GM18517 (cell line): ENCODE data around the gene ATAD5.
"Not testable (repeated sequence)": the region's sequence is repeated elsewhere in the genome, so short reads cannot be mapped to it uniquely, and the experiment has no call there.

Experiments
- ATAC-seq: cut with Tn5 transposase; IDR thresholded peaks from one replicate; pipeline ENCODE4 v1.9.1; 2021; ENCODE audit warnings: mild to moderate bottlenecking, moderate library complexity; ENCODE audit not compliant: unreplicated experiment

ATAD5 gene

GRCh38 chr17:30906101-30906911 is 74.5 kb downstream of the ATAD5 start, which contains the start of gene TEFM:
TEFM (minus strand) TSS chr17:30906238; CDS start chr17:30906198, 40 bp downstream.
- ATAC-seq, result peak; percentile 82

GRCh38 chr17:30908717-30909420 is 77.1 kb downstream of the ATAD5 start:
- ATAC-seq, result no peak

DNA sequence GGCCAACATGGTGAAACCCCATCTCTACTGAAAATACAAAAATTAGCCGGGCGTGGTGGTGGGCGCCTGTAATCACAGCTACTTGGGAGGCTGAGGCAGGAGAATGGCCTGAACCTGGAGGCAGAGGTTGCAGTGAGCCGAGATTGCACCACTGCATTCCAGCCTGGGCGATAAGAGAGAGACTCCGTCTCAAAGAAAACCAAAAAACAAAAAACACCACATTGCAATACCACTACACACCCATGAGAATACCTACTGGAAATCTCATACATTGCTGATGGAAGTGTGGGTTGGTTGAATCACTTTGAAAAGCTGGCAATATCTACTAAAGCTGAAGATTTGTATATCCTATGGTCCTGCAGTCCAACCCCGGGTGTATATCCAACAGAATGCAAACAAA is 78.4 kb downstream of the ATAD5 start:
- ATAC-seq, result not testable (repeated sequence)

DNA sequence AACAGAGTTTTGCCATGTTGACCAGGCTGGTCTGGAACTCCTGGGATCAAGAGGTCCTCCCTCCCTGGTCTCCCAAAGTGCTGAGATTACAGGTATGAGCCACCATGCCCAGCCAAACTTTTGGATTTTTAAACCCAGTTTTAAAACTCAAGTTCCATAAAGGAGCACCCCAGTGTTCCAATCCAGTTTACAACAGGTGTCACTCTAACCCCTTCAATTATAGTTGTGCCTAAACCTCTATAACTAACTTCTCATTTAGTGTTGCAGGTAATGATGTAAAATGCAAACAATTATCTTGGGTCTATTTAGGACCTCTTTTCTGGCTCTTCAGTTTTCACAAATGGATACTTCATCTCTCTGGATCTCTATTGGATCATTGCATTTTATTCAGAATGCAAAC is 82.2 kb downstream of the ATAD5 start:
- ATAC-seq, result no peak

DNA sequence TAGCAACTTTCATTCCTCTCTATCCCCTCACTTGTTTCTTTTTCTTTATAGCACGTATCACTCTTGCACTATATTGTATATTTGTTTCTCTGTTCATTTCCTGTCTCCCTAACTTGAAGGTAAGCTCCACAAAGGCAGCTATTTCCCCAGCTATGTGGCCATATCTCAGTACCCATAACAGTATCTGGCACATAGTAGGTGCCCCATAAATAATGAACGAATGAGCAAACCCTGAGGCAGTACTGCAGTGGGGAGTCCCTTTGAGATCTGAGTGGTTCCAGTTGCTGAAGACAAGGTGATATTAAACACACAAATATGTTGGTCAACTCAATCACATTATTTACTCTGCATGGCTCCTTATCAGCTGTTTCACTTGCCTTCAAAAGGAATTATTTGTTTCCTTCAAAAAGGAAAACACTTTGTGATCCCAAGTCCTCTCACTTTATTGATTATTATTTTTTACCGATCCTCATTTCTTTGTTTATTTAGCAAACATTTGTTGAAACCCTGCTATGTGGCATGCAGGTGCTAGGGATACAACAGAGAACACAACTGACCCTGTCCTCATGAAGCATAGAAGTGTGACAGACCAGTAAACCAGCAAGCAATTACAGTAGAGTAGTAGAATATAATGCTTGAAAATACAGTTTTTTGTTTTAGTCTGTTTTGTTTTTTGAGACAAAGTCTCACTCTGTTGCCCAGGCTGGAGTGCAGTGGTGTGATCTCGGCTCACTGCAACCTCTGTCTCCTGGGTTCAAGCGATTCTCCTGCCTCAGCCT is 84.3 kb downstream of the ATAD5 start:
- no peak for ATAC-seq

DNA sequence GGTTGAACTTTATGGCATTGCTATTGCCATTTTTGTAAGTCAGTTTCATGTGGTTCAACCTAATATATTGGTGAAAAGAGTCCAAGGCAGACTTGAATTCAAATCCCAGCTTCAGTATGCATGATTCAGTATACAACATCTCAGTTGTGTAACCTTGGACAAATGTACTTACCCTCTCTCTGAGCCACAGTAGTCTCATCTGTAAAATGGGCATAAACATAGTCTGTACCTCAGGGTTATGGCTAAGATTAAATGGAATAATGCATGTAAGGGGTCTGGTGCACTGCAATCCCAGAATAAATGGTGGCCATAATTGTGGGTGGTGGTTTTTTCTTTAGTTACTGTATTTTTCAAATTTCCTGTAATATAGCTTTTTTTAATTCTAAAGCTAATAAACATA is 85.3 kb downstream of the ATAD5 start:
- ATAC-seq, result no peak

- ATAC-seq, result no peak
Observed at GRCh38 chr17:30920282-30920681, 88.5 kb downstream of the ATAD5 start.

DNA sequence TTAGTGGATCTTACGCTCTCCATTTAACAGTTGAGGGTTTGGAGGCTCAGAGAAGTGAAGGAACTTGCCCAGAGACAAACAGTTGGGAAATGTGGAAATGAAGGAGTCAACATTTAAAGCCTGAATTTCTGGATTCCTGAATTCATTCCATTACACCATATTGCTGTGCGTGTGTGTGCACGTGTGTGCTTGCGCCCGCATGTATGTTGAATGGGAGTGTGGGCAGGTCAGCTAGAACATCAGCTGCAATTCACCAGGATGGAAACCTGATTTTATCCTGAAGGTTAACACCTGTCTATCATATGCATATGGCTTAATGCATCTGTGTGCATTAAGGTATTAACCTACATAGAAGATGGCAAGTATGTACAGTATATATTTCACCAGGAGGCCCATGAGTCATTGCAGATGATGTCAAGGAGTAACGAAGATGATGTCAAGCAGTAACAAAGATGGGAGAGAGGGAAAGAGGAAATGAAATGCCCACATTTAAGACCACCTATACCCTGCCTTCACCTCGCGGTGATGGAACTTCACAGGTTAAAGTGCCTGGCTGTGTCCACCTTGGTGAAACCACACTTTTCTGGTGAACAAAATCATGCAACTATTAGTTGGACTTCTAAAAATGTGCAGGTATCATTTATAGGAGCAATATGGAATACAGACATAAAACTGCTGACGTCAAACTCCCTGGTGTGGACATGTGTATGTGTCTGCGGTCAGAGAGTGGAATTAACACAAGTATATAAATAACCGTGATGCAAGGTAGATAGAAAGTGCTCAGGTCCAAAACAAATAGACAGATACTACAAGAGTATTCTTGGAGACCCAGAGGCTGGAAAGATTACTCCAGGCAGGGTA is 89.1 kb downstream of the ATAD5 start:
- no peak for ATAC-seq

DNA sequence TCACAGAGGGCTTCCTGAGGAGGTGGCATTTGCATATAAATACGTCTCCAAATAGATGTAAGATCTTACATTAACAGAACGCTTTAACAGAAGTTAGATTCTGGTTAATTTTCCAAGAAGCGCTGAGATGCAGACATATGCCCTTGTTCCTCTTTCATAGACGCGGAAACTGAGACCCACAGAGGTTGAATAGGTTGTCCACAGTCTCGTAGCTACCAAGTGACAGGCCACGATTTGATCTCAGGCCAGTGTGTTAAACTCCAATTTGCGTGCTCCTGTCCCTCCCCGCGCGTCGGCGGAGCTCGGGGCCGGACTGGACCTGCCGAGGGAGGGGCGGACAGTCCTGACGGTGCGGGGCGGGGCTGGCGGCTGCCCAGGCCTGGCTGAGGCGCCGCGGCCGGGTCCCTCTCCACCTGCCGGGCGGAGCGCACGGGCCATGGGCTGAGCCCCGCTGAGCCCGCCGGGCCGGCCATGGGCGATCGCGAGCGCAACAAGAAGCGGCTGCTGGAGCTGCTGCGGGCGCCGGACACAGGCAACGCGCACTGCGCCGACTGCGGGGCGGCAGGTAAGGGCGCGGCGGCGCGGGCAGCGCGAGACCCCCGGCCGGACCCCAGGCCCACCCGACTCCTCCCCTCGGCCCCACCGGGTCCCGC is 89.9 kb downstream of the ATAD5 start, which contains the start of gene ADAP2:
Gene ADAP2 (plus strand): TSS at position 402 of the 653 bp plus-strand sequence. CDS start 70 bp downstream, at position 472.
- ATAC-seq, result no peak

DNA sequence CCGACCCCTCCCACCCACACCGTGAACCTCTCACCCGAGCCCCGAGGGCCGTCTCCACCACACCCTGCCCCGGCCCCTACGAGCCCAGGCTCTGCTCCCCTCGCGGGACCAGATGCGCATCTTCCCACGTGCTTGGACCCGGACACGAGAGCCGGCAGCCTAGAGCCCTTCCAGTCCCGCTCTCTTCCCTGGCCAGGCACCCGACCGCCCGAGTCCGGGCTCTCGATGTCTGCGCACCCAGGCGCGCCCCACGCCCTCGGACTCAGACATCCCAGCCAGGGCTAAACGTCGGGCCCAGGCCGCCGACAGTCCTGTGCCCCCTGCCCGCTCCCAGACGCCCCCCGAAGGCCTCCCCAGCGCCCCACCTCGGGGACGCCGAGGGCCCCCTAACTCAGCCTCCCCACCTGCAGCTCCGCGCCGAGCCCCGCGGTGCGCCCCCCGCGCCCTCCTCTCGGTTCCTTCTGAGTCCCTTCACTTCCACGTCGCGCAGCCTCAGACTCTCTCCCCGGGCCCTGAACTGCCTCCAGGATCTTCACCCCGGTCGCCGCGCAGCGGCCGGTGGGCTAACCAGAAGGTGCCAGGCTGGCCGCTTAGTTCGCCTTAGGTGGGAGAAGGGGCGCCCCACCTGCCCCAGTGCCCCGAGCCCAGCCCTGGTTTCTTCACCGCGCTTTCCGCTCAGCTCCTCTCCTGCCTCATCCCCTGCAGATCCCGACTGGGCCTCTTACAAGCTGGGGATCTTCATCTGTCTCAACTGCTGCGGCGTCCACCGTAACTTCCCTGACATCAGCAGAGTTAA is 90.7 kb downstream of the ATAD5 start:
- ATAC-seq, result no peak

DNA sequence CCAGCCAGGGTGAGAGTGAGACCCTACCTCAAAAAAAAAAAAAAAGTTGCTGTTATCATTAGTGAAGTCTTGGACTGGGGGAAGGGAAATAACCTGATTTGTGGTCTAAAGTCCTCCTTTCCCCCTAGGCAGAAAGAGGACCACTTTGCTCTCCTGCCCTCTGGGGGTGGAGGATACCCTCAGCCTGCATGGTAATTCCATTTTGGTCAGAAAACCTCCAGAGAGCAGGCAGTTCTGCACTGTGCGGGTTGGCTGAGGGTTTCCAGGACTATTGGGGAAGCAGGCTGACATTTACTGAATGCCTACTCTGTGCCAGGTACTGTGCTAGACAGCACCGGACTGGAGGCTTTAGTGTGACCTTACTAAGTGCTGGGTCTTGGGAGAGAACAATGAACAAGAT is 92.6 kb downstream of the ATAD5 start:
- ATAC-seq, result no peak

DNA sequence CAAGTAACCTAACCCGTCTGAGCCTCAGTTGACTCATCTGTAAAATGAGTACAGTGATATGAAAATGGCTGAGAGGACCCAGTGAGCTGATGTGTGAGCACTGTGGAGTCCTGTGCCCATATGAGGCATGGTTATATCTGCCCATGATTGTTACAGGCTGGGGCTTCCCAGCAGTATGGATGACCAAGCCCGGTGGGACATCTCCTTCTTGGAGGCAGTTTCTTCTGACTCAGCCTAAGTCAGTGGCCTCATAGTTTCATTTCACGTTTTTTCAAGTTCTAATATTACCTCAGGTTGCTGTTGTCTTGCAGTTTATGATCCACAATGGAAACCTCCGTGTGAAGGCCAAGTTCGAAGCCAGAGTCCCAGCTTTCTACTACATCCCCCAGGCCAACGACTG is 94.8 kb downstream of the ATAD5 start:
- ATAC-seq, result no peak

DNA sequence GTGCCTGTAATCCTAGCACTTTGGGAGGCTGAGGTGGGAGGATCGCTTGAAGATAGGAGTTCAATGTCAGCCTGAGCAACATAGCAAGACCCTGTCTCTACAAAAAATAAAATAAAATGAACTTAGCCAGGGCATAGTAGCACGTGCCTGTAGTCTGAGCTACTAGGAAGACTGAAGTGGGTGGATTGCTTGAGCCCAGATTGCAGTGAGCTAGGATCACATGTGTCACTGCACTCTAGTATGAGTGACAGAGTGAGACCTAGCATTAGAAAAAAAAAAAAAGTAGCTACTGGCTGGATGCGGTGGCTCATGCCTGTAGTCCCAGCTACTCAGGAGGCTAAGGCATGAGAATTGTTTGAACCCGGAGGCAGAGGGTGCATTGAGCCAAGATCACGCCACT is 96.0 kb downstream of the ATAD5 start:
- no peak for ATAC-seq

GRCh38 chr17:30928584-30928983 is 96.8 kb downstream of the ATAD5 start:
- no peak for ATAC-seq

- ATAC-seq, result no peak
Observed at GRCh38 chr17:30929081-30929633, 97.4 kb downstream of the ATAD5 start.

GRCh38 chr17:30929861-30930260 is 98.1 kb downstream of the ATAD5 start:
- ATAC-seq, result not testable (repeated sequence)

- no peak for ATAC-seq
Observed at GRCh38 chr17:30930495-30930894, 98.7 kb downstream of the ATAD5 start.

GRCh38 chr17:30931582-30931981 is 99.8 kb downstream of the ATAD5 start:
- not testable (repeated sequence) for ATAC-seq

- ATAC-seq, result no peak
Observed at GRCh38 chr17:30933966-30934365, 102.2 kb downstream of the ATAD5 start.
